Eye (tissue), 1 donor: ENCODE measurements around the gene DPYSL3.

Experiments used
- DNase-seq: peaks from one replicate; pipeline ENCODE4 v3.0.0-alpha.2; 2015

Gene DPYSL3

DNA sequence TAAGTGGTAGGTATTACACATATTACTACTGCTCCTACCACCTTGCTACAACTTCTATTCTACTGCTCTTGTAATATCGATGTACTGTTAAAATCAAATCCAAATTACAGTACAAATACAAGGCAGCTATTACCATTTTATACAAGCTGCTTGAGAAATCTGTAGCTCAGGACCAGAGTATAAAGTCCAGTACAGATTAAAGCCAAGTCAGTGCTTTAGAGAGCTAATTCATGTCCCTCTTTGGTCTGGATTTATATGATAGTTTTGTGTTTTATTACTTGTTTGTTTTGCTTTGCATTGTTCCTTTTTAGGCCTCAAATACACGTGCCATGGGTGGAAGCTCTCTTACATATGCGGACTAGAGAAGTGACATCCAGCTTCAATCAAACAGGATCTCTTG is 75.8 kb downstream of the DPYSL3 start:
- no peak for DNase-seq

GRCh38 chr5:147432323-147432722 is 77.5 kb downstream of the DPYSL3 start:
- no peak for DNase-seq

- no peak for DNase-seq
Observed at GRCh38 chr5:147431586-147431985, 78.3 kb downstream of the DPYSL3 start.

GRCh38 chr5:147430628-147431027 is 79.2 kb downstream of the DPYSL3 start:
- DNase-seq = no peak

DNA sequence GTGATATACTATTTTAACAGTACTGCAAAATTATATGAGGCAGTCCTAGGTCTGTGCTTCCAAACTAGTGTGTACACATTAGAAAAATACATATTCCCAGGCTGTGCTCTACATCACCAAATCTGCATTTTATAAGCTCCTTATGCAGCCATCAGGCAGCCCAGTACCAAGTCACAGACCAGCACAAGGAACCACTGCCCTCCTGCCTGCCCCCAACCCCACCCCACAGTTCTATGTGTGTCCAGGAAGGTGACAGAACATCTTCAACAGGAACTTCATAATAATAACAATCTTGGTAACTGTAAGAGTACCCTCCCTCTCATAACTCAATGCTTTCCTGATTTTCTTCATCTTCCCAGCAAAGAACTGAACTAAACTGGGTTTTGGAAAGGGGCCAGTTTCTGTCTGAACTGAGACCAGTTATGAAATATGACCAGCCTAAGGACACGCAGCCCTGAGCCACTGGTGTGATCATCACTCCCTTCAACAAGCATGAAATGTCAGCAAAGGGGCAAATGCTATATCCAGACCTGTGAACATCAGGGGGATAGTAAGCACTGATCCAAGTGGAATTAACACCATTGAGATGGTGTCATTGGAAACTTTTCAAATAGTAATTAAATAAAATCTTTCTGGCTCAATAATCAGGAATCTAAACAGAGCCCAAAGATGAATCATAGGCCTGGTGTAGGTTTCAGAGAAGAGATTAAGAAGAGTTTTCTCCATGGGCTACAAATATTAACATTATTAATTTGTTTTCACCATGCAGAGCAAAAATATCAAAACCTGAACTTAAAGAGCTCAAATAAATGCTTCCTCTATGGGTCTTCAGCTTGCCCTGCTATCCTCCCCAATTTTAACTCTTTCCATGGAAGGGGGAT is 82.1 kb downstream of the DPYSL3 start:
- DNase-seq = peak; percentile 50

DNA sequence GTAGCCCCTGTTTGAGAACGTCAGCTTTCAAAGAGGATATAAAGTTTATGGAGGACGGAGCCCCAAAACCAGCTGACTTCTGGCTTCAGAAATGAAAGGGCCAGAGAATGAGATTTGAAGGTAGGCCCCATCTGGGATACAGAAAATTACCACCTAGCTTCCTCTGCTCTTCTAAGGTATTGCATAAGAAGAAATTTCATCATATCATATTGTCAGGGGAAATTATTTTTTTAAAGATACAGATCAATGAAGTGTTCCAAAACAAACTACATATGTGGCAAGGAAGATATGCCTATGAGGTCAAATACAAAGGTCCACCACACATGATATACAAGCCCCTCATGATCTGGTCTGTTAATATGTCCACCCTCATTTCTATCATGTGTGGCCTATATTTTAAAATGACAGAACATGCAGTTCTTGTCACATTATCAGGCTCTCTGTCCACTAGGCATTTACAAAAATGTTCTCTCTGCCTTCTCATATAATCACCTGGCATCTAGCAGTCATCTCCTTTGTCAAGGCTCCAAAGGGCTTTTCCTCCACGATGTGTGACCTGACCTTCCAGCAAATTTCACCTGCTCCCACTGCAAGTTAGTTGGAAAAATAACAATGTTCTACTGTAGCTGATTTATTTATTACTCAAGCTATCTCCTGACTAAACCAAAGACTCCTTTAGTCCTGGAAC is 83.1 kb downstream of the DPYSL3 start:
- no peak for DNase-seq

- DNase-seq = no peak
Observed at GRCh38 chr5:147418613-147419012, 91.3 kb downstream of the DPYSL3 start.

GRCh38 chr5:147417135-147417813 is 92.6 kb downstream of the DPYSL3 start:
- DNase-seq = no peak

DNA sequence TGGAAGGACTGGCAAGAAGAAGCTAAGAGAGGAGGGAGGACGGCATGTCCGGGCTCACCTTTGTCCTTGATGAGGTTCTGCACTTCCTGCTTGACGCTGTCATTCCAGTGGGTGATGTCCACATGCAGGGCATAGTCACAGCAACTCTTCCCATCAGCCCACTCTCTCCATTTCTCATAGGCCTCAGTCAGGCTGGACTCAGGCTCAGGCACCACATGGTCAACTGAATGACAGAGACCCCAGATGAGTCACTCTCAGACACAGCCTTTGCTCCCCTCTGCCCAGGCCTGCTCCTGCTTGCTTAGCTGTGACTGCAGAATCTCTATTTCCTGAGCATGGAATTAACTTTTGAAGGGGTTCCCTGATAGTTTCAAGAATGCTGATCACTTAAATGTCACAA is 94.2 kb downstream of the DPYSL3 start:
- DNase-seq = no peak

DNA sequence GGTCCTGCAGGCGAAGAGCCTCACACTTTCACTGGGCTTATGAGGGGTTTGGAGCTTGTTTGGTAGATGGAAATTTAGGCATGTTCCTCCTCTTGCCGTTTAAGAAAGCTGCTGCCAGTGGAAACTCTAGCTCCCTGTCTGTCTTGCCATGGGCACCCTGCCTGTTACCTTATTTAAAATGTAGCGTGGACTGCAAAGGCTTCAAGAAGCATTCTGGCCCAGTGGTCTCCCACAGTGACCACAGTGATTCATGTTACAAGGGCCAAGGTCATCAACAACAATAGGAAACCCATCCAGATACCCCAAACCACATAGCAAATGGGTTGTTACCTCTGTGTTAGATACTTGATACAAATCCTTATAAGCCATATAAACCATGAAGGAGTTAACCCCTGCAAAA is 96.6 kb downstream of the DPYSL3 start:
- DNase-seq = no peak

- DNase-seq = no peak
Observed at GRCh38 chr5:147412561-147412960, 97.3 kb downstream of the DPYSL3 start.

GRCh38 chr5:147411359-147412319 is 98.2 kb downstream of the DPYSL3 start:
- no peak for DNase-seq

GRCh38 chr5:147410496-147411358 is 99.1 kb downstream of the DPYSL3 start:
- DNase-seq = no peak

GRCh38 chr5:147408980-147409379 is 100.9 kb downstream of the DPYSL3 start:
- no peak for DNase-seq

- DNase-seq = no peak
Observed at GRCh38 chr5:147407094-147407681, 102.7 kb downstream of the DPYSL3 start.

GRCh38 chr5:147406636-147407035 is 103.2 kb downstream of the DPYSL3 start:
- no peak for DNase-seq

GRCh38 chr5:147404706-147405105 is 105.2 kb downstream of the DPYSL3 start:
- DNase-seq = no peak

DNA sequence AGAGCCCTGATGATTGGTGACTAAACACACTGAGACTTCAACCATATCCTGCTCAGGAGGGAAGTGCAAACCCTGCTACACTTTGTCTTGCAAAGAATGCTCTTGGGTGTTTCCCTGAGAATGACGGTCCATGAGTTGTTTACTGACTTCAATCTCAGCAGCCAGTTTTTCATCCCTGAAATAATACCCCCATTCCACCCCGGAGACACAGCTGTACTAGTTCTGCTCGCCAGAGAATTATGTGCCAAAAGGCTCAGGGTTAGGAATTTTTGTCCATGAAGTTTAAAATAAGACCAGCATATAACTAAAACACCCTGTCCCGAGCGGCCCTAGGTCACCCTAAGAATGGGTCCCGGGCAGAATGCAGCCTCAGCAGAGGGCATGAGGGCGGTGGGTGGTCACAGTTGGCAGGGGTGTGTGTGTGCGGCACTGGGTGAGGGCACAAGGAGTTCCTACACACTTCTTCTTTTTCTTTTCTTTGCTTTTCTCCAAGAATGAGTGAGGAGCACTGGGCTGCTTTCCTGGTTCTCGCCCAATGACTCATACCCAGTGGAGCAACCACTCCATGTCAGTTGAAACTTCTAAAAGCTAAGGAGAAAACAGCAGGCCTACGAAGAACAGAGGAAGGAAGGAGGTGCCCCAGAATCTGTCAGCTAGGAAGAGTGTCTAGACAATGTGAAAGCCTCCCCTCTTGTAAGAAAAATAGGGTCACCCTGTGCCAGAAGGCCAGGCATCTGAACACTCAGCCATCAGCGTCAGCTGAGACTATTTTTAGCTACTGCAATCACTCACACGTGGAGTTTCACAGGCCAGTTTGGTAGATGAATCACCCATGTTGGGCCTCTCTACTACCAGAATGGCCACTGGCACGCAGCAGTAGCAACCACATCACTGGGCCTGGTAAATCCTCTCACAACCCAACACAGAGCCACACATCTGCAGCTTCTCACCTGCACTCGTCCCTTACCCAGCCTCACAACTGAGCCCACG is 105.9 kb downstream of the DPYSL3 start:
- no peak for DNase-seq

- DNase-seq = no peak
Observed at GRCh38 chr5:147400881-147401280, 109.0 kb downstream of the DPYSL3 start.
